HG03135 (cell line): ENCODE data around the gene BAIAP2.

ENCODE experiments used
- ATAC-seq: cut with Tn5 transposase; IDR thresholded peaks from one replicate; pipeline ENCODE4 v1.9.1; 2021; ENCODE audit warnings: mild to moderate bottlenecking, moderate library complexity; ENCODE audit not compliant: unreplicated experiment

The BAIAP2 gene

DNA sequence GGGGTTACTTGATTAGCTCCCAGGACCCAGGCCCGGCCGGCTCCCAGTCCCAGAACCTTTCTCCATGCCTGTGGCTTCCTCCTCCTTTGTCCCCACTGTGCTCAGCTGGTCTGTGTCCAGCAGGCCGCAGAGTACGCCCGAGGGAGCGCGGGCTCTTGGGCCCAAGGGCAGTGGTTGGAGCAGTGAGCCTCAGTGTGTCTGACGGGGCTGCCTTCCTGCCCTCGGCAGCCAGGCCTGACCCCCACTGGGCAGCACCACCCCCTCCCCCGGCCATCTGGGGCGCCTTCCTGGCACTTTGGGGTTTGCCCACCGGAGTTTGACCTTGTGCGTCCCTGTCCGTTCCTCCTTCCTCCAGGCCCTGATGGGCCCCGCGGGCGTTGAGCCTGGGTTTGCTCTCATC, 67.9 kb downstream of the BAIAP2 start:
- no peak for ATAC-seq

DNA sequence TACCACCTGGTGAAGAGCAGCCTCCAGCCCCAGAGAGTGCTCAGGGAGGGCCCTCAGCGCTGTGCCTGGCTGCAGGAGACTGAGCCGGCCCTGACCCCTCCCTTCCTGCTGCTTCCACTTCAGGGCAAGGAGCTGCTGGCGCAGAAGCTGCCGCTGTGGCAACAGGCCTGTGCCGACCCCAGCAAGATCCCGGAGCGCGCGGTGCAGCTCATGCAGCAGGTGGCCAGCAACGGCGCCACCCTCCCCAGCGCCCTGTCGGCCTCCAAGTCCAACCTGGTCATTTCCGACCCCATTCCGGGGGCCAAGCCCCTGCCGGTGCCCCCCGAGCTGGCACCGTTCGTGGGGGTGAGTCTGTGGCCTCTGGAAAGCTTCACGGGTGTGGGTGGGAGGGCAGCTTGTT, 68.4 kb downstream of the BAIAP2 start:
- ATAC-seq = no peak

DNA sequence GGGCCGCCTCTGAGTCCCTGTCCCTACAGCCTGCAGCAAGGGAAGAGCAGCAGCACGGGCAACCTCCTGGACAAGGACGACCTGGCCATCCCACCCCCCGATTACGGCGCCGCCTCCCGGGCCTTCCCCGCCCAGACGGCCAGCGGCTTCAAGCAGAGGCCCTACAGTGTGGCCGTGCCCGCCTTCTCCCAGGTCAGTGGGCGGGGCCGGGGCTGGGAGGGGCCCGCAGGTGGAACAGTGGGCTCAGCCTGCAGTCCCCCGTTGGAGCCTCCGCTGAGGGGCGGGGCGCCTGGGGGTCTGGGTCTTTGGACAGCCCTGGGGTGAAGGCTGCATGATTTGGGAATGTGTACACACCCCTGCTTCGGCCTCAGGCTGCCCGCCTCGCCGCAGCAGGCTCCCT, 71.8 kb downstream of the BAIAP2 start:
- no peak for ATAC-seq

GRCh38 chr17:81108220-81108619, 73.3 kb downstream of the BAIAP2 start:
- ATAC-seq = no peak

DNA sequence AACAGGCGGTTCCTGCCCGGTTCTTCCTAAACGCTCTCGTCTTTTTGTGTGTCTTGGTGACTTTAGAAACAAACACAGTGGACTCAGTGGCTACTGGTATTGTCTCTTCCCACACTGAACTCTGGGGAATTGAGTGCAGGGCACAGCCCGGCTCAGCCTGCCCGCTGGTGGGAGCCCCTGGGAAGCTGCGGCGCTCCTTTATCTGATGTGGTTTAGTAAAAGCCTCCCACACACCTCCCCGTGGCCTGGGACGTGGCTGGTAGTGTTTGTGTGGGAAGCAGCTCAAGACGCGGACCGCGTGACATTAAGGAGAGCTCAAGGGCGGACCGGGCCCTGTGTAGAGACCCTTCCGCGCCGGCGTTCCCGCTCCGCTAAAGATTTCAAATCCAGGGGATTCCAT, 75.0 kb downstream of the BAIAP2 start:
- ATAC-seq = no peak

DNA sequence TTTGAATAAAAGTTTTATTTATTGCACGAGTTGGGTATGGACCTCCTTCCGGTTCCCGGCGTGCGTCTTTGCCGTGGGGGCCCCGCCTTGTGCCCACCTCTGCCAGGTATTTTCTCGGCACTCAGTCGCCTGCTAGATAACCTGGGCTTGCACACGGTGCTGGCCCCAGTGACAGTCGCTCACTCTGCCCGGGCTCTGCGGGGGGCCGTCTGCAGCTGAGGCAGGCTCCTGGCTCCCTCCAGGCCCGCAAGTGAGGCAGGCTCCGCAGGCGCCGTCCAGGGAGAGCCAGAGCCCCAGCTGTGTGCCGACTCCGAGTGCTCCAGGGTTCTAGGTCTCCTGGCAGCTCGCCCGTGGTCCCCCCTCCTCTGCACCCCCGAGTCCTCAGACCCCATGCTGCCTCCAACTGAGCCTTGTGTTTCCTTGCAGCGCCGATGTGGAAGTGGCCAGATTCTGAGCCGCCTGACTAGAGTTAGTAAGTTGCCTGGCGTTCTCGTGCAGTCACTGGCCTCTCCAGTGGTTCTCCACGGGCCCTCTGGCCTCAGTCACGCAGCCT, 75.6 kb downstream of the BAIAP2 start:
- ATAC-seq = no peak

- ATAC-seq = no peak
Measured at GRCh38 chr17:81111066-81111465, 76.1 kb downstream of the BAIAP2 start.

DNA sequence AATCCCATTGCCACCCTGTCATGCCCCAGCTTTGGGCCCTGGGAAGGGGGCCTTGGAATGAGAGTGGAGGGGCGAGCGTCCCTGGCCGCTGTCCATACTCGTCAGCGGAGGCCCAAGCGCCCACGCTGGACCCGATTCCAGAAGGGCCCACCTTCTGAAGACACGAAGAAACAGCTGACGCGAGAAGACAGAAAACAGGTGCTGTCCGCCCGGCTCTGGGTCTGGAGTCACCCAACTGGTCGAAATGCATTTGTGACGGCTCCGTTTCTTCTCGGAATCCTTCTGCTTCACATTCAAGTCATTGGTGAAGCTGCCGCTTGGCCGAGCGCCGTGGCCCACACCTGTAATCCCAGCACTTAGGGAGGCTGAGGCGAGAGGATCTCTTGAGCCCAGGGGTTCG, 77.5 kb downstream of the BAIAP2 start:
- ATAC-seq = no peak

GRCh38 chr17:81113158-81113724, 78.3 kb downstream of the BAIAP2 start:
- ATAC-seq = no peak

DNA sequence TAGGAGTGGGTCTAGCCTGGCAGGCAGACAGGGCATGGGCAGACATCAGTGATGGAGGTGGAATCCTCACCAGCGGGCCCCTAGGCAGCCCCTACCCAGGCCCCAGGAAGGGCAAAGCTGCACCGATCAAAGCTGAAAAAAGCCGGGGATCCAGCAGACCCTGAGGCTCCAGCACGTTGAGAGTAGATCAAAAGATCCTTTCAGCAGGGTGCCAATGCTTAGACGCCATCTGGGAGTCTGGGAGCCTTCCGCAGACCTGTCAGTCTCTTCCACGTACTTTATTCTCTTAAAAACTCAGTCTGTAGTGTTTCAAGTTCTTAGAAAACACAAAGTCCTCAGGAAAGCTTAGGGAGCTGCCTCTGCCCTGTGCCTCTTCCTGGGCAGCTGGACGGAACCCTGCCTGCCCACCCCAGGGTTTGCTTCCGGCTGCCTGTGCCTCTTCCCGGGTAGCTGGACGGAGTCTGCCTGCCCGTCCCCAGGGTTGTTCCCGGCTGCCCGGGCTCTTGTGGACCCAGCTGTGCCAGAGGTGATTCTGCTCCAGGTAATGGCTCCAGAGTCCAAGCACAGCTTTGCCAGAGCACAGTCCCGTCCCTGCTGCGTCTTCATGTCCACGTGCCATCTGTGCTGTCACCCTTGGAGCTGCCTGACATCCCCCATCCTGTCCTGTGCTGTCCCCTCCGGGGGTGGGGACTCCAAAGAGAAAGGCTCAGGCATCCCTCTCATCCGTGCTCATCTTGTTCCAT, 79.6 kb downstream of the BAIAP2 start:
- ATAC-seq = no peak

GRCh38 chr17:81115219-81115618, 80.3 kb downstream of the BAIAP2 start:
- no peak for ATAC-seq

DNA sequence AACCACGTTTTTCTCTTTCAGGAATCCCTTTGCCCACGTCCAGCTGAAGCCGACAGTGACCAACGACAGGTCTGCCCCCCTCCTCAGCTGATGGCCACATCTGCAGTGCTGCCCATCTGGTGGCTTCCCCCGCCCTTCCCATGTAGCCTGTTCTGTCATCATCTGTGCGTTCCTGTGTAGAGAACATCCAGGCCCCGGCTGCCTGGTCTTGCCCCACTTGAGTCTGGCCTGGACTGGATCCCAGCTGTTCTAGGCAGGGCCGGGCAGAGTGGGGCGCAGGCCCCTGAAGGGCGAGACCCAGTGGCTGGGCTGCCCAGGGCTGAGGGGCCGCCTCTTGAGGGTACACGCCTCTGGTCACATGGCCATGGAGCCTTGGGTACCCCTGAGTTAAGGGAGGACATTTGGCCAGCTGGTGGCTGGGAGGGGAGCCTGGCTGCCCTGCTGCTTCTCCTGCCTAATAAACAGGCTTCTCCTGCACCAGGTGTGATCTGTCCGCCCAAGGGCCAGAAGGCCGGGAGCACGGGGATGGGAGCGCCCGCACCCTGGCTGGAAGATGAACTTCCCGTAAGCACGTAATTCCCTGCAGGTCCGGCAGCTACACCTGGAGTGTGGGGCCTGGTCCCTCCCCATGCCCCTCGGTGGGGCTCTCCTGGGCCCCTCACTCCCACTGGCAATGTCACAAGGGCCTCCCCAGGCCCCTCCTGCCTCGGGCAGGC, 81.0 kb downstream of the BAIAP2 start:
- ATAC-seq = no peak

- no peak for ATAC-seq
Measured at GRCh38 chr17:81116704-81117103, 81.8 kb downstream of the BAIAP2 start.

DNA sequence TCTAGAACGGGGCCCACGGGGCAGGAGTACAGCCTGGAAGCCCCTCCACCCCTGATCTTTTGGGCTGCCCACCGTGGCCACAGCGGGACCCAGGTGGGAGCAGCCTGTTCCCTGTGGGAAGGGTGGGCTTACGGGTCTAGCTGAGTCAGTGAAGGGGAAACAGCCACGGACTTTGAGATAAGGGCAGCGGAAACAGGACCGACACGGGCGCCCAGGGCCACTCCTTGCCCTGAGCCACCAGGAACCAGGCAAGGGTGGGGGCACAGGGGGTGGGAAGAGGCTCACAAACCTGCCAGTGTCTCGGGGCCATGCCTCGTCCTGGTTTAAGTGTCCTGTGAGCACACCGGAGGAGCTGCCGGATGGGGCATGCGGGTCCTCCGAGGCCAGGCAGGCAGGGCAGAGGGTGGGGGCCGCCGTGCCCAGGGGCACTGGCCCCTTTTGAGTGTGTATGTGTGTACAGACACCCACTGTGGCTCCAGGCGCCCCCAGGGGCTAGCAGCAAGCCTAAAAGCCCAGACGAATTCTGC, 82.8 kb downstream of the BAIAP2 start:
- ATAC-seq = no peak

DNA sequence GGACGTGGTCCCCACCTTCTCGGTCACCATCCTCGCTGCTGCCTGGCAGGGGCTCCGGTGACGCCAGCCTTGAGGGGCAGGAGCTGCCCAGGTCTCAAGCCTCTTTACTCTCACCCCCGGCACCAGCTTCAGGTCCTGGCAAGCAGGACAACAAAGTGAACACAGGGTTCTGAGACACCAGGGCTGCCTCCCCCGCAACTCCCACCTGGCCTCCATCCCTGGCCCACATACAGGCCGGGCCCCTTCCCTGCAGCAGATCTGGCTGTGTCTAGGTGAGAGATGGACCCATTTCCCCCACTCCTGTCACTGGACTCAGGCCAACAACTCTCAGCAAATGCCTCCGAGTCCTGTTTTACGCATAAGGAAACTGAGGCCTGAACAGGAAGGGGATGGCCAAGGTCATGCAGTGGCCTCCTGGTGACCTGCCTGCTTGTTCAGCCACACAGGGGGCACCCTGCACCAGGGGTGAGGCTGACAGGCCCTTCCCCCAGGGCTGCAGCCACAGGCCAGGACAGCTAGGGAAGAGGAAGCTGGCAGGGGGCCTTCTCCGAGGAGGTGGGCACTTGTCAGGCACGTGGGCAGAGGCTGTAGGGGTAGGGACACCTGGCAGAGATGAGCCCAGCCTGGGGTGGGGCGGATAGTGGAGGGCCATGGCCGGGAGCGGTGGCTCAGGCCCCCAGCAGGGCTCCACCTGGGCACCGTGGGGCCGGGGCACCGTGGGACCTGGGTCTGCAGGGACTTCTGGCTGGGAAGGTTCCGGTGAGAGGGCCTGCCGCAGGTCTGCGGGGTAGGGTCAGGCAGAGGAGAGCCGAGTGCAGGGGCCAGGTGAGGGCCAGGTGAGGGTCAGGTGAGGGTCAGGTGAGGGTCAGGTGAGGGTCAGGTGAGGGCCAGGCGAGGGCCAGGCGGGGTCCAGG, 83.6 kb downstream of the BAIAP2 start:
- no peak for ATAC-seq

GRCh38 chr17:81119223-81120148, 84.5 kb downstream of the BAIAP2 start:
- no peak for ATAC-seq

DNA sequence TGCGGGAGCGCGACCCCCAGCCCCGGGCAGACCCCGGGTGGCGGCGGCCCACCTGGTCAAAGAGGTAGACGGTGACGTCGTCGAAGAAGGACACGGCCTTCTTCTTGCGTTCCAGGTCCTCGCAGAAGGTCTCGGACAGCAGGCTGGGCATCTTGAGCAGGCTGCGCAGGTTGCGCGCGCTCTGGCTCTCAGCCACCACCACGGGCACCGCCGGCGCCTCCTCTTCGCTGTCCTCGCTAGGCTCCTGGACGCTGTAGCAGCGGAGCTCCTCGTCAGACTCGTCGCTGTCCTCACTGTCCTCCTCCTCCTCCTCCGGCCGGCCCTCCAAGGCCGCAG, 85.2 kb downstream of the BAIAP2 start:
- no peak for ATAC-seq

- ATAC-seq = no peak
Measured at GRCh38 chr17:81120695-81121621, 86.0 kb downstream of the BAIAP2 start.
